Naive B cell (primary cell): ENCODE measurements around the gene PPP6R3. TPM values are rescaled to one million over a fixed set of nuclear protein-coding genes. Genes with fewer than 3 reads are reported as not detected.
"Not testable (repeated sequence)": the region's sequence is repeated elsewhere in the genome, so short reads cannot be mapped to it uniquely, and the experiment has no call there.

ENCODE experiments used
- ATAC-seq, 2 donors: fragments of 150-1000 bp; cut with Tn5 transposase; 2 replicates each; pipeline ENCODE4 v1.10.0; 2021; ENCODE audit warnings: low read depth in 2 of 2, mild to moderate bottlenecking in 2 of 2, moderate library complexity in 2 of 2
- DNase-seq: peaks from one replicate; pipeline ENCODE4 v3.0.0; 2022
- H3K27ac Mint-ChIP-seq, 6 donors: one replicate each; pipeline ENCODE4 v1.8.0; 2020 to 2022; ENCODE audit warnings: mild to moderate bottlenecking in 6 of 6, mixed read lengths in 6 of 6, moderate library complexity in 5 of 6, inconsistent platforms in 2 of 6
- H3K27me3 Mint-ChIP-seq, 3 donors: one replicate each; pipeline ENCODE4 v1.8.0; 2021 to 2022; ENCODE audit warnings: mixed read lengths in 3 of 3, mild to moderate bottlenecking in 1 of 3
- H3K36me3 Mint-ChIP-seq, 2 donors: one replicate each; pipeline ENCODE4 v1.8.0; 2020 to 2022; ENCODE audit warnings: mixed read lengths in 2 of 2, inconsistent platforms in 1 of 2, mild to moderate bottlenecking in 1 of 2
- H3K4me1 Mint-ChIP-seq, 3 donors: one replicate each; pipeline ENCODE4 v1.8.0; 2020 to 2022; ENCODE audit warnings: mixed read lengths in 3 of 3, inconsistent platforms in 1 of 3, mild to moderate bottlenecking in 1 of 3, moderate library complexity in 1 of 3
- H3K4me3 Mint-ChIP-seq, 8 donors: one replicate each; pipeline ENCODE4 v1.8.0; 2020 to 2022; ENCODE audit warnings: mild to moderate bottlenecking in 8 of 8, mixed read lengths in 8 of 8, moderate library complexity in 8 of 8, inconsistent platforms in 2 of 8
- H3K9me3 Mint-ChIP-seq, 7 donors: one replicate each; pipeline ENCODE4 v1.8.0; 2020 to 2022; ENCODE audit warnings: mixed read lengths in 7 of 7, mild to moderate bottlenecking in 5 of 7, inconsistent platforms in 2 of 7, moderate library complexity in 1 of 7
- polyA plus RNA-seq, 6 donors: library from polyadenylated mRNA; unstranded; fragments of 300-500 nt; fragmentation: Illumina TruSeq; gene quantifications; one replicate each; pipeline ENCODE4 v1.2.3, GENCODE V29; 2021; ENCODE audit warnings: low read depth in 6 of 6

PPP6R3 gene
- polyA plus RNA-seq, 6 donors from 2014 or later = 32.0 to 71.1 (median 53.4) TPM

- no peak for DNase-seq
- Mint-ChIP-seq H3K4me3 (peak overlapping the region in 3 of 8 donors; percentile 32 to 76 (median 65)), H3K9me3 (no peaks in the 10 kb centered on the region), H3K27ac (peak overlapping the region in 2 of 6 donors; percentile 69 to 93), H3K36me3 (no peaks in the 10 kb centered on the region), H3K27me3 (no peaks in the 10 kb centered on the region), H3K4me1 (peaks cover 13 to 31% (median 29%) of the 10 kb centered on the region in 3 donors)
- no peak for ATAC-seq
Observed at GRCh38 chr11:68440224-68440623, 20.3 kb upstream of the PPP6R3 start.

GRCh38 chr11:68441466-68442230 is 18.9 kb upstream of the PPP6R3 start:
- ATAC-seq = peak in 1 of 2 donors; percentile 39
- H3K9me3 Mint-ChIP-seq = no peaks in the 10 kb centered on the region
- DNase-seq = no peak
- H3K27ac Mint-ChIP-seq = peak overlapping the region in 3 of 6 donors; percentile 58 to 92 (median 68)
- H3K36me3 Mint-ChIP-seq = no peaks in the 10 kb centered on the region
- peaks cover 13 to 31% (median 29%) of the 10 kb centered on the region in 3 donors for H3K4me1 Mint-ChIP-seq
- H3K27me3 Mint-ChIP-seq = no peaks in the 10 kb centered on the region
- H3K4me3 Mint-ChIP-seq = peak overlapping the region in 6 of 8 donors; percentile 15 to 76 (median 48)

- H3K36me3 Mint-ChIP-seq = no peaks in the 10 kb centered on the region
- H3K4me1 Mint-ChIP-seq = peaks cover 16 to 34% (median 32%) of the 10 kb centered on the region in 3 donors
- no peak for ATAC-seq
- DNase-seq = no peak
- no peaks in the 10 kb centered on the region for H3K9me3 Mint-ChIP-seq
- peak overlapping the region in 6 of 8 donors; percentile 15 to 77 (median 48) for H3K4me3 Mint-ChIP-seq
- no peaks in the 10 kb centered on the region for H3K27me3 Mint-ChIP-seq
- H3K27ac Mint-ChIP-seq = peak overlapping the region in 2 of 6 donors; percentile 59 to 75
Observed at GRCh38 chr11:68442433-68442832, 18.1 kb upstream of the PPP6R3 start.

- ATAC-seq (no peak), DNase-seq (no peak)
- Mint-ChIP-seq H3K27me3 (no peaks in the 10 kb centered on the region), H3K4me1 (peaks cover 17 to 36% (median 35%) of the 10 kb centered on the region in 3 donors), H3K9me3 (no peaks in the 10 kb centered on the region), H3K4me3 (no peak overlapping the region), H3K36me3 (no peaks in the 10 kb centered on the region), H3K27ac (peak overlapping the region in 1 of 6 donors; percentile 59)
Observed at GRCh38 chr11:68444566-68444965, 16.0 kb upstream of the PPP6R3 start.

- DNase-seq (no peak), ATAC-seq (no peak)
- peaks cover 15 to 31% (median 28%) of the 10 kb centered on the region in 3 donors for H3K4me1 Mint-ChIP-seq
- H3K9me3 Mint-ChIP-seq = no peaks in the 10 kb centered on the region
- H3K27me3 Mint-ChIP-seq = no peaks in the 10 kb centered on the region
- H3K36me3 Mint-ChIP-seq = no peaks in the 10 kb centered on the region
- peak overlapping the region in 1 of 8 donors; percentile 15 for H3K4me3 Mint-ChIP-seq
- H3K27ac Mint-ChIP-seq = no peak overlapping the region
Observed at GRCh38 chr11:68445531-68446035, 15.0 kb upstream of the PPP6R3 start.

- Mint-ChIP-seq H3K27me3 (no peaks in the 10 kb centered on the region), H3K9me3 (no peaks in the 10 kb centered on the region), H3K4me3 (no peak overlapping the region), H3K36me3 (no peaks in the 10 kb centered on the region), H3K4me1 (peaks cover 13 to 25% (median 22%) of the 10 kb centered on the region in 3 donors), H3K27ac (no peak overlapping the region)
- DNase-seq (no peak), ATAC-seq (no peak)
Observed at GRCh38 chr11:68446046-68446725, 14.4 kb upstream of the PPP6R3 start.

- peak overlapping the region in 2 of 6 donors; percentile 62 to 95 for H3K27ac Mint-ChIP-seq
- H3K4me1 Mint-ChIP-seq = peaks cover 8 to 14% (median 12%) of the 10 kb centered on the region in 3 donors
- ATAC-seq (peak; percentile 99), DNase-seq (peak; percentile 70)
- H3K9me3 Mint-ChIP-seq = no peaks in the 10 kb centered on the region
- peak overlapping the region in 2 of 8 donors; percentile 4 to 12 for H3K4me3 Mint-ChIP-seq
- H3K27me3 Mint-ChIP-seq = no peaks in the 10 kb centered on the region
- no peaks in the 10 kb centered on the region for H3K36me3 Mint-ChIP-seq
Observed at GRCh38 chr11:68447015-68447801, 13.3 kb upstream of the PPP6R3 start.

GRCh38 chr11:68447914-68448313 is 12.6 kb upstream of the PPP6R3 start:
- not testable (repeated sequence) for H3K9me3 Mint-ChIP-seq, H3K4me3 Mint-ChIP-seq, H3K4me1 Mint-ChIP-seq, H3K27me3 Mint-ChIP-seq, H3K27ac Mint-ChIP-seq, H3K36me3 Mint-ChIP-seq, DNase-seq, ATAC-seq

GRCh38 chr11:68448604-68449011 is 11.9 kb upstream of the PPP6R3 start:
- DNase-seq (no peak), ATAC-seq (no peak)
- Mint-ChIP-seq H3K27ac (no peak overlapping the region), H3K9me3 (no peaks in the 10 kb centered on the region), H3K36me3 (no peaks in the 10 kb centered on the region), H3K4me1 (peaks cover 4 to 7% (median 4%) of the 10 kb centered on the region in 3 donors), H3K27me3 (no peaks in the 10 kb centered on the region), H3K4me3 (no peak overlapping the region)

- Mint-ChIP-seq H3K36me3 (no peaks in the 10 kb centered on the region), H3K27ac (no peak overlapping the region), H3K27me3 (no peaks in the 10 kb centered on the region), H3K4me3 (no peak overlapping the region), H3K4me1 (peaks cover 4 to 7% (median 4%) of the 10 kb centered on the region in 3 donors), H3K9me3 (no peaks in the 10 kb centered on the region)
- DNase-seq (no peak), ATAC-seq (no peak)
Observed at GRCh38 chr11:68449951-68450350, 10.6 kb upstream of the PPP6R3 start.

- DNase-seq = no peak
- no peak for ATAC-seq
- Mint-ChIP-seq H3K27me3 (no peaks in the 10 kb centered on the region), H3K4me1 (peaks cover 4 to 7% (median 4%) of the 10 kb centered on the region in 3 donors), H3K36me3 (no peaks in the 10 kb centered on the region), H3K27ac (peak overlapping the region in 1 of 6 donors; percentile 80), H3K9me3 (no peaks in the 10 kb centered on the region), H3K4me3 (no peak overlapping the region)
Observed at GRCh38 chr11:68450711-68451110, 9.8 kb upstream of the PPP6R3 start.

- no peak for DNase-seq
- Mint-ChIP-seq H3K27me3 (no peaks in the 10 kb centered on the region), H3K4me3 (no peak overlapping the region), H3K27ac (no peak overlapping the region), H3K9me3 (no peaks in the 10 kb centered on the region), H3K4me1 (peaks cover 0 to 3% (median 1%) of the 10 kb centered on the region in 3 donors), H3K36me3 (no peaks in the 10 kb centered on the region)
- no peak for ATAC-seq
Observed at GRCh38 chr11:68454767-68455166, 5.8 kb upstream of the PPP6R3 start.

GRCh38 chr11:68455485-68455884 is 5.1 kb upstream of the PPP6R3 start:
- no peaks in the 10 kb centered on the region for H3K36me3 Mint-ChIP-seq
- no peak for ATAC-seq
- DNase-seq = no peak
- H3K27ac Mint-ChIP-seq = no peak overlapping the region
- H3K4me1 Mint-ChIP-seq = peaks cover 3 to 6% (median 4%) of the 10 kb centered on the region in 3 donors
- no peak overlapping the region for H3K4me3 Mint-ChIP-seq
- H3K27me3 Mint-ChIP-seq = no peaks in the 10 kb centered on the region
- H3K9me3 Mint-ChIP-seq = no peaks in the 10 kb centered on the region
